Memory B cell (primary cell): ENCODE measurements around the gene IGFL3.

Experiments
- ATAC-seq: fragments of 150-1000 bp; cut with Tn5 transposase; 2 replicates; pipeline ENCODE4 v1.10.0; 2021; ENCODE audit warnings: low read depth, mild to moderate bottlenecking, moderate library complexity
- DNase-seq, 2 donors: peaks; one replicate each; pipeline ENCODE4 v3.0.0; 2022; ENCODE audit warnings: low spot score in 2 of 2
- H3K27ac Mint-ChIP-seq: one replicate; pipeline ENCODE4 v1.8.0; 2022; ENCODE audit warnings: mild to moderate bottlenecking, moderate library complexity, mixed read lengths
- H3K27me3 Mint-ChIP-seq: one replicate; pipeline ENCODE4 v1.8.0; 2022; ENCODE audit warnings: mixed read lengths
- H3K36me3 Mint-ChIP-seq: one replicate; pipeline ENCODE4 v1.8.0; 2022; ENCODE audit warnings: mild to moderate bottlenecking, mixed read lengths
- H3K4me1 Mint-ChIP-seq: one replicate; pipeline ENCODE4 v1.8.0; 2022; ENCODE audit warnings: mixed read lengths
- H3K4me3 Mint-ChIP-seq: one replicate; pipeline ENCODE4 v1.8.0; 2022; ENCODE audit warnings: mild to moderate bottlenecking, moderate library complexity, mixed read lengths
- H3K9me3 Mint-ChIP-seq: one replicate; pipeline ENCODE4 v1.8.0; 2022; ENCODE audit warnings: mixed read lengths

IGFL3 gene

DNA sequence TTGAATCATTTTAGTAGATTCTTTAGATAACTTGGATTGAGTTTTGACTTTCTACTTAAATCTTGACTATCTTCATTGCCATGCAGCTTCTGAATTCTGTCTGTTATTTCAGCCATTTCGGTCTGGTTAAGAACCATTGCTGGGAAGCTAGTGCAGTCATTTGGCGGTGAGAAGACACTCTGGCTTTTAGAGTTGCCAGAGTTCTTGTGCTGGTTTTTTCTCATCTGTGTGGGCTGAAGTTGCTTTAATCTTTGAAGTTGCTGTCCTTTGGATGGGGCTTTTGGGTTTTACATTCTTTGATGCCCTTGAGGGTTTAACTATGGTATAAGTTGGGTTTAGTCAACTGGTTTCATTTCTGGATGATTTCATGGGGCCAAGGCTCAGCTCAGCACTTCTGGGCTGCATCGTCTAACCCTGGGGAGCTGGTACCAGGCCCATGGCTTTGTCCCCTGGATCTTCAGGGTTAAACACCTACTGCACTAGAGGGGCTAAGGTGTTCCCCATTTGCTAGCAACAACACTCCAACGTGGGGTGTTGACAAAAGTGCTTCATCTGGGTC, 13.5 kb upstream of the IGFL3 start:
- H3K9me3 Mint-ChIP-seq = no peaks in the 10 kb centered on the region
- H3K27ac Mint-ChIP-seq = no peak overlapping the region
- H3K4me1 Mint-ChIP-seq = no peaks in the 10 kb centered on the region
- ATAC-seq (no peak), DNase-seq (no peak)
- H3K36me3 Mint-ChIP-seq = no peaks in the 10 kb centered on the region
- no peak overlapping the region for H3K4me3 Mint-ChIP-seq
- H3K27me3 Mint-ChIP-seq = peaks cover 18% of the 10 kb centered on the region

DNA sequence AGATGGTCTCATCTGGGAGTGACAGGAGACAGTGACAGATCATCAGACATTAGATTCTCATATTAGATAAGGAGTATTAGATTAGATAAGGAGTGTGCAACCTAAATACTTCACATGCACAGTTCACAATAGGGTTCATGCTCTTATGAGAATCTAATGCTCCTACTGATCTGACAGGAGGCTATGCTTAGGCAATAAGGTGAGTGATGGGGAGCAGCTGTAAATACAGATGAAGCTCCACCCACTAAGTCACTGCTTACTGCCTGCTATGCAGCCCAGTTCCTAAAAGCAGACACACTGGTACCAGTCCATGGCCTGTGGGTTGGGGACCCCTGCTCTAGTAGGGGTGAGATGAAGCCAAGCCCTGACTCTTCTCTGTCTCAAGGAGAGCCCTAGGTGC, 10.0 kb upstream of the IGFL3 start:
- Mint-ChIP-seq H3K9me3 (peaks cover 1% of the 10 kb centered on the region), H3K27ac (no peak overlapping the region), H3K36me3 (peaks cover 1% of the 10 kb centered on the region), H3K4me3 (no peak overlapping the region), H3K4me1 (no peaks in the 10 kb centered on the region), H3K27me3 (peaks cover 22% of the 10 kb centered on the region)
- ATAC-seq (no peak), DNase-seq (no peak)

DNA sequence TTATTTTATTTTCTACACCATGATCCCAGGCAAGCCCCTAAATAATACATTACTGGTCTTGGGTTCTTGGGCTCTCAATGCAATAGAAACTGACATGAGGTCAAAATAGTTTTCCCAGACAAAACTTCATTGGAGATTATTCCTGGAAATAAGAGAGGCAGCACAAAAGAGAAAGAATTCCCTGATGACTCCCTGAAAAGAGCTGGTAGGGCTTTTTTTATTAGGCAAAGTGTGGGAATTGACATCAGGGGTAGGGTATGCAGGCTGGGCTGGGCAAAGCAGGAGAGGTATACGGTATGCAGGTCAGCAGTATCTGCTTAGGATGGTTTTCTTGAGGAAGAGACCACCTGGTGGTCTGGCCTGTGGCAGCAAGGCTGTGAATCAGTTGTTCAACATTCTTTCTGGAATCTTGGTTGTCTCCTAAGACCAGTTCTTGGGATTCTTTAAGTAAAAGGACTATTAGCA, 9.3 kb upstream of the IGFL3 start:
- no peak for ATAC-seq
- Mint-ChIP-seq H3K27ac (no peak overlapping the region), H3K4me1 (no peaks in the 10 kb centered on the region), H3K9me3 (peaks cover 4% of the 10 kb centered on the region), H3K27me3 (peaks cover 26% of the 10 kb centered on the region), H3K36me3 (peaks cover 3% of the 10 kb centered on the region), H3K4me3 (no peak overlapping the region)
- DNase-seq = no peak

DNA sequence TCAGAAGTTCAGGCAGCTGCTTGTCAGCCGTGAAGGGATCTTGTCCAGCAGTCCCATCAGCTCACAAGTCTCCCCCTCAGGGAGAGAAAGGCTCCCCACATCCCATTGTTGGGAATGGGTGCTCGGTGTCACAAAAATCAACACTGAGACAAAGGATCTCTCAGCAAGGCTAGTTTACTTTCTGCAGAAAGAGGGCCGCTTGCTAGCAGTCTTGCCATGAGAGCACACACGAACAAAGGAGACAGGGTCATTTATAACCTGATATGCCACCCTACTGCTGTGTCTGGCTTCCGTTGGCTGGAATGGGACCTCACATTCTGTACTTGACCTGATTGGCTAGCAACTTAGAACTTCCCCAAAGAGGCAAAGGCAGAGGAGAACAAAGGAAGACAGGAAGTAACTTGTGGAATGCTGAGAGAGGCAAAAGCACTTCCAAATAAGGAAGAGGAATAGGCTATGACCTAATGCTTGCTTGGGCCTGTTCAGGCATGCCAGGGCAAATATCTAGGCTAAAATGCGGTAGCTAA, 8.7 kb upstream of the IGFL3 start:
- Mint-ChIP-seq H3K27ac (no peak overlapping the region), H3K4me1 (no peaks in the 10 kb centered on the region), H3K4me3 (no peak overlapping the region), H3K27me3 (peaks cover 23% of the 10 kb centered on the region), H3K36me3 (peaks cover 3% of the 10 kb centered on the region), H3K9me3 (peaks cover 4% of the 10 kb centered on the region)
- DNase-seq (no peak), ATAC-seq (no peak)

DNA sequence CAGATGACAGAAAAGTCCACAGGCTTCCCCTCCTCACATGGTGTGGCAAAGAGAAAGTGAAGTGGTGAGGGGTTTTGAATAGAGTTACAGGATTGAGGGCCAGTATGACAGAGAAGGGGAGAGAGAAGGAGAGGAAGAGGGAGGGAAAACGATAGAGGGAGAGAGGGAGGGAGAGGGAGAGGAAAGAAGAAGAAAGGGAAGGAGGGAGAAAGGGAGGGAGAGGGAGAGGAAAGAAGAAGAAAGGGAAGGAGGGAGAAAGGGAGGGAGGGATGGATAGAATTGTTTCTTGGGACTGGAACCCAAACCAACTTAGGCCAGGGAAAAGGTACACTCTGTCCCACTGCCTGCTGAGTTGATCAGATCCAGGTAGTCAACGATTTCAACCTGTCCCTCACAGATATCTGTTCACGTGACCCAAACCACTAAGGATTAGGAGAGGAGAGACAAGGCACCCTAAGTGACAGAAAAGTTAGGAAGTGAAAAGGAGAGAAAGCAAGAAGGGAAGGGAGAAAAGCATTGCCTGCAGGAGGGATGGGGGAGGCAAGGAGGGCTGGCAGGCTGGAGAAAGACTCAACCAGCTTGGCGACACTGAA, 8.1 kb upstream of the IGFL3 start:
- H3K4me3 Mint-ChIP-seq = no peak overlapping the region
- peaks cover 3% of the 10 kb centered on the region for H3K36me3 Mint-ChIP-seq
- DNase-seq = no peak
- H3K9me3 Mint-ChIP-seq = peaks cover 4% of the 10 kb centered on the region
- peaks cover 23% of the 10 kb centered on the region for H3K27me3 Mint-ChIP-seq
- no peaks in the 10 kb centered on the region for H3K4me1 Mint-ChIP-seq
- H3K27ac Mint-ChIP-seq = no peak overlapping the region
- no peak for ATAC-seq

DNA sequence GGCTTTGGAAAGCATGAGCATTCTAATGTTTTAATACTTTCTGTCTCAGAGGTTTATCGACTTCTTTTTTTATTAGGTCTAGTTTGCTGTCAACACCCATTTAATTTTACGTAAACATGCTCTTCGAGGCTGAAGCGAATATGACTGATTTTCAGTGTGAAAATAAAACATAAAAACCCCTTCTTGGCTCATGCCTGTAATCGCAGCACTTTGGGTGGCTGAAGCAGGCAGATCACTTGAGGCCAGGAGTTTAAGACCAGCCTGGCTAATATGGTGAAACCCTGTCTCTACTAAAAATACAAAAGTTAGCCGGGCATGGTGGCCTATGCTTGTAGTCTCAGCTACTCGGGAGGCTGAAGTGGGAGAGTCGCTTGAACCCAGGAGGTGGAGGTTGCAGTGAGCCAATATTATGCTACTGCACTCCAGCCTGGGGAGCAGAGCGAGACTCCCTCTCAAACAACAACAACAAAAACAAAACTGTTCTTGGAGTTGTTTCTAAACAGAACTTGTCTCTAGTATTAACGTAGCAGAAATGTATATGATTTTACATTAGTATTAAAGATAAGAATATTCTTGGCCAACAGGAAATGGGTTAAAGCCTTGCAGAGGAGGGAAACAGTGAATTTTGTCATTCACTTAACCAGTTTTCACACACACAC, 7.1 kb upstream of the IGFL3 start:
- Mint-ChIP-seq H3K9me3 (peaks cover 4% of the 10 kb centered on the region), H3K27ac (no peak overlapping the region), H3K27me3 (peaks cover 28% of the 10 kb centered on the region), H3K4me3 (no peak overlapping the region), H3K36me3 (peaks cover 3% of the 10 kb centered on the region), H3K4me1 (no peaks in the 10 kb centered on the region)
- DNase-seq = no peak
- ATAC-seq = no peak

DNA sequence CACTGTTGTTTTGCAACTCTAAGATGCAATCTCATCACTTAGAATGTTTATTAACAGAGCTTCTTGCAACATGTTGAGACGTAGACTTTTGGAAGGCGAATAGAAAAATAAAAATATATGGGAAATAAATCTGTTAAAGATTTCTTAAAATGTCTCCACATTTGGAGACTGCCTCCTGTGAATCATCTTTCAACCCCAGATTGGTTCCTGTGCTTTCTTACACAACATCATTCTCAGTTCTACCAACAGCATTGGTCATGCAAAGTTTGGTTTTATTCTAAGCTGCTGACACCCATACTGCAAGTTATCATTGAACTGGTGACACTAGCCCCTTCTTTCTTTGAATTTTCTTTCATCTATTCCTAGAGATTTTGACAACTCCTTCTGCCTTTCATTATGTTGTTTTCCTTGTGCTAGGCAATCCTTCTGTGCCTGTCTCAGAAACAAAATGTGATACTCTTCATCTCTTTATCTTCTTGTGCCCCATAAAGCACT, 1.6 kb upstream of the IGFL3 start:
- H3K4me3 Mint-ChIP-seq = no peak overlapping the region
- peaks cover 19% of the 10 kb centered on the region for H3K27me3 Mint-ChIP-seq
- H3K27ac Mint-ChIP-seq = no peak overlapping the region
- ATAC-seq (no peak), DNase-seq (no peak)
- peaks cover 2% of the 10 kb centered on the region for H3K36me3 Mint-ChIP-seq
- H3K9me3 Mint-ChIP-seq = peaks cover 4% of the 10 kb centered on the region
- H3K4me1 Mint-ChIP-seq = no peaks in the 10 kb centered on the region

DNA sequence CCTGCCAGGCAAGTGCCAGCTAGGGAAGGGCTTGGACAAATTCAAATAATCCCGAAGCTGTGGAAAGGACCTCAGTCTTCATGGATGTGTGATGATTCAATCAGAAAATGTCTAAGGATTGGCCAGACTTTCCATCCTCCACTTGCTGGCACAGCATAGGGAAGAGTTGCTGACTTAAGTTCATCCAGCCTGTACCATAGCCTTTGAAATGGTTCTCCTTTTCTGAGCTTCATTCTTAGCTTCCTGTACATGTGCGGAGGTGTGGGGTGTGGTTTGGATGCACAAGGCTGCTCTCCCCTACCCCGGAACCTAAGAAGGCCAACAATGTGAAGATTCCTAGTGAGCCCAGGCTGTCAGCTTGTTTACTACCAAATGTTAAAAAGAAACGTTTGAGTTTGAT, 959 bp upstream of the IGFL3 start:
- peaks cover 4% of the 10 kb centered on the region for H3K9me3 Mint-ChIP-seq
- H3K36me3 Mint-ChIP-seq = peaks cover 2% of the 10 kb centered on the region
- ATAC-seq = no peak
- H3K4me1 Mint-ChIP-seq = no peaks in the 10 kb centered on the region
- H3K27ac Mint-ChIP-seq = no peak overlapping the region
- no peak for DNase-seq
- H3K27me3 Mint-ChIP-seq = peaks cover 19% of the 10 kb centered on the region
- no peak overlapping the region for H3K4me3 Mint-ChIP-seq

DNA sequence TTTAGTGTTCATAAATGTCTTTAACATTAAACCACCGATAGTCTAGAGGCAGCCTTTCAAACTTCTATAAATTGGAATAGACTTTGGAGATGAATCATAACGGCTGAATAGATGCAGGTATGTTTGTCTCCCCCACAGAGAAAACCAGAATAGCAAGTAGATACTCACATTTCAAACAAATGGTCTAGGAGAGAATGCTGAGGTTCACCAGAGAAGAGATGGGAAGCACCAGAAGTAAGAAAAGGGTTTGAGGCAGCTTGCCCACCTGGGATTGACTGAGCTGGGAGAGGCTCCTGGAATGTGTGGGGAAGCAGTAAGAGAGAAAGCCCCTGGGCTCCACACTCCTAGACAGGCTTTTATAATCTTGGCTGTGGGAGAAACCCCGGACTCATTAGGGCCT, 6.4 kb downstream of the IGFL3 start:
- no peaks in the 10 kb centered on the region for H3K36me3 Mint-ChIP-seq
- no peaks in the 10 kb centered on the region for H3K9me3 Mint-ChIP-seq
- H3K4me3 Mint-ChIP-seq = no peak overlapping the region
- H3K27ac Mint-ChIP-seq = no peak overlapping the region
- no peak for ATAC-seq
- H3K4me1 Mint-ChIP-seq = no peaks in the 10 kb centered on the region
- H3K27me3 Mint-ChIP-seq = peaks cover 21% of the 10 kb centered on the region
- no peak for DNase-seq

DNA sequence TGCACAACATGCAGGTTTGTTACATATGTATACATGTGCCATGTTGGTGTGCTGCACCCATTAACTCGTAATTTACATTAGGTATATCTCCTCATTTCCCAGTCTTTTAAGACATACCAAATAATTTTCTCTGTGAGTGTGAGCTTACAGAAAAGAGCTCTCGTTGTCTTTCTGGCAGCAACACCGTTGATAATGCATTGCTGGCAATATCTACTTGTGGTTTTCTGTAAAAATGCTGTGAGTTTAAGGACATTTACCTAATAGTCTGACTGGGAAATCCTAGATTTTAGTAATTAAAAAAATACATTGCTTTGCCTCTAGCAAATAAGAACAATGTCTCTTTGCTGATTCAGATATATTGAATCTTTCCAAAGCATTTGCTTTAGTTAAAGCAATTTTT, 8.4 kb downstream of the IGFL3 start:
- H3K4me3 Mint-ChIP-seq = no peak overlapping the region
- no peaks in the 10 kb centered on the region for H3K4me1 Mint-ChIP-seq
- DNase-seq (no peak), ATAC-seq (no peak)
- H3K36me3 Mint-ChIP-seq = no peaks in the 10 kb centered on the region
- peaks cover 25% of the 10 kb centered on the region for H3K27me3 Mint-ChIP-seq
- H3K27ac Mint-ChIP-seq = no peak overlapping the region
- H3K9me3 Mint-ChIP-seq = no peaks in the 10 kb centered on the region

DNA sequence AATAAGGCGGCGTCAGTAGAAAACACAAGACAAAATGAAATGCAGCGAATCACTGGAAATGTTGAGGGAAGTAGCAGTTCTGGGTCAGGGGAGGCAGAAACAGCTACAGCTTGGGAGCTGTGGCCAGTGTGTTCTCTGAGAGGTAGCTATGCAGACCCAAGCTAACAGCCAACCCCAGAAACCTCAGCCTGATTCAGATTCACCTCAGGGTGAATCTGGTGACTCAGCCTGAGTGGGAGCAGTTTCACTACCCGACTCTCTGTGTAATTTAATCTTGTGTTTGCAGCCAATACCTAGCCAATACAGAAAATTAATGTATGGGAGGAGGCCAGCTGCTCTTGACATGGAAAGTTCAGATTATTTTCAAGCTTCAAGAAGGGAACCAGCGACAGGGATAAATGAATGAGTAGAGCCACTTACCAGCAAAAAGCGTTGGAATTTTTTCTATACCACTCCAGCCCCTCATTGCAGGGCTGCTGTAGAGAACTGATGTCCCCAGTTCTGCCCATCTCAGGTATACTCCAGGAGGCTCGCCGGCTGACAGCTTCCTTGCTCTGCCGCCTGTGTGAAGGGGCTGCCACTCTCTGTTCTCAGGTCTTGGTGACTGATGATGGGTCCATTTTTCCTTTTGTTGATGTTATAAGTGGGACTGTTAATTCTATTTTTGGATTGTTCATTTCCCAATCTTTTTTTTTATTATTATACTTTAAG, 8.9 kb downstream of the IGFL3 start:
- ATAC-seq (no peak), DNase-seq (no peak)
- Mint-ChIP-seq H3K27me3 (peaks cover 25% of the 10 kb centered on the region), H3K4me3 (no peak overlapping the region), H3K4me1 (no peaks in the 10 kb centered on the region), H3K27ac (no peak overlapping the region), H3K36me3 (no peaks in the 10 kb centered on the region), H3K9me3 (no peaks in the 10 kb centered on the region)

DNA sequence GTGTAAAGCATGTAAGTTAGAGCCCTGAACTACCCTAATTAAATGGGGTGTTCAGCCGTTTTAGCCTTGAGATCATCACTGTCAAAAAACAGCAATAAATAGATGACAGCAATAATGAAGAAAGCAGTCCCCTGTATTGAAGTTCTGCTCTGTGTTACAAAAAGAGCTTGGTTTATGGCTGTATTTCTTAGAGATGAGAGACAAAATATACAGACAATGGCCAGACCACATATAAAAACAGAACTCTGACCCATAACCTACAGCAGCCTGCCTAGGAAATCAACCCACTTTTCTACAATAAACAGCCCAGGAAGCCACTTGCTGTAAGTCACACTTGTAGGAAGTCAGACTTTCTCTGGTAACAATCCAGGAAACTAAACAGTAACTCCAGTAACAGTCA, 10.8 kb downstream of the IGFL3 start:
- Mint-ChIP-seq H3K27ac (no peak overlapping the region), H3K36me3 (no peaks in the 10 kb centered on the region), H3K27me3 (peaks cover 17% of the 10 kb centered on the region), H3K4me3 (no peak overlapping the region), H3K9me3 (peaks cover 2% of the 10 kb centered on the region), H3K4me1 (no peaks in the 10 kb centered on the region)
- ATAC-seq (no peak), DNase-seq (no peak)

DNA sequence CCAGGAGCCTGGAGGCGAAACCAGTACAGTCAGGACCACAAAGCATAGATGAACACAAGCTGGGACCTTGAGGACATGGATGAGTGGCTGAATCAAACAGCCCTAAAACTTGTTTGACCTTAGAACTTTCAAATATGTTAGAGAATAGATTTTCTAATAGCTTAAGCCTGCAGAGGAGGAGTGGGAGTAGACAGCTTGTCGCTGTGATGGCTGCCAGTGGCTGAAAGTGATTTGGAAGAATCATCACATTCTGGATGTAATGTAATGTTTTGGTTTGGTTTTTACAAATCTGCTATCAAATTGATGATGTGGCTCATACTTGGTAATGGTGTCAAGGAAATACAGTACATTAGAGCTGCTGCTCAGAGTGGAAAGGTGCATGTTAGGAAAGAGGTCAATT, 12.0 kb downstream of the IGFL3 start:
- Mint-ChIP-seq H3K4me1 (no peaks in the 10 kb centered on the region), H3K9me3 (peaks cover 3% of the 10 kb centered on the region), H3K36me3 (no peaks in the 10 kb centered on the region), H3K27ac (no peak overlapping the region), H3K27me3 (peaks cover 12% of the 10 kb centered on the region), H3K4me3 (no peak overlapping the region)
- ATAC-seq = no peak
- DNase-seq = no peak

DNA sequence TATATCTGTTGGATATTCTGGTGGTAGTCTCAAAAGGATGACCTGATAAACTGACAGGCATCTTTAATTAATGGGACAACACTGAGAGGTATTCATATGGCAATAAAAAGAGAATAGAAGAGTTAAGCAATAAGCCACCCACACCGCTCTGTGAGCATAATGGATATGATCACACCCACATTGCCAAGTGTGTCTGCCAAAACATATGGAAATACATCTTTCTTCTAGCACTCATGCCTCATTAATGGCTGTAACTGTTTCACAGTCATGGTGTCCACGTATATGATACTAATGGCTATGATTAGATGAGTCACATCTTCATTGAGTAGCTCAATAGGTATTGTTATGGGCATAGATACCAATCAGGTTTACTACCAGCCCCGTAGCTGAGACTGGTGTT, 13.1 kb downstream of the IGFL3 start:
- H3K27ac Mint-ChIP-seq = no peak overlapping the region
- no peak for ATAC-seq
- H3K27me3 Mint-ChIP-seq = peaks cover 12% of the 10 kb centered on the region
- peaks cover 3% of the 10 kb centered on the region for H3K9me3 Mint-ChIP-seq
- H3K4me1 Mint-ChIP-seq = no peaks in the 10 kb centered on the region
- DNase-seq = no peak
- no peak overlapping the region for H3K4me3 Mint-ChIP-seq
- no peaks in the 10 kb centered on the region for H3K36me3 Mint-ChIP-seq
